Nephron (organoid): Measurements from ENCODE around the gene TIMM13.
A peak's percentile ranks its signal among the peaks of the same experiment; 100 is the strongest.
"Not testable (repeated sequence)": the region's sequence is repeated elsewhere in the genome, so short reads cannot be mapped to it uniquely, and the experiment has no call there.

Experiments used
- H3K27ac Mint-ChIP-seq, 3 experiments: 2 replicates each; pipeline ENCODE4 v1.8.0; 2020; ENCODE audit warnings: mixed read lengths in 3 of 3, mild to moderate bottlenecking in 2 of 3, moderate library complexity in 1 of 3
- H3K27me3 Mint-ChIP-seq: 2 replicates; pipeline ENCODE4 v1.8.0; 2021; ENCODE audit warnings: low read depth, mild to moderate bottlenecking, moderate library complexity, mixed read lengths
- H3K36me3 Mint-ChIP-seq: 2 replicates; pipeline ENCODE4 v1.8.0; 2020; ENCODE audit warnings: low read depth, mixed read lengths
- H3K4me1 Mint-ChIP-seq: 2 replicates; pipeline ENCODE4 v1.8.0; 2020; ENCODE audit warnings: mixed read lengths
- H3K4me3 Mint-ChIP-seq, 3 experiments: 2 replicates each; pipeline ENCODE4 v1.8.0; 2020; ENCODE audit warnings: mild to moderate bottlenecking in 3 of 3, mixed read lengths in 3 of 3, moderate library complexity in 2 of 3
- H3K9me3 Mint-ChIP-seq: 2 replicates; pipeline ENCODE4 v1.8.0; 2020; ENCODE audit warnings: mixed read lengths
- CTCF ChIP-seq, 3 experiments: fragments of 200-600 bp; sonication (generic); IDR thresholded peaks; one replicate each; pipeline ENCODE4 v1.5.0; 2021; ENCODE audit warnings: antibody characterized with exemption in 3 of 3; ENCODE audit not compliant: unreplicated experiment in 3 of 3

The TIMM13 gene

DNA sequence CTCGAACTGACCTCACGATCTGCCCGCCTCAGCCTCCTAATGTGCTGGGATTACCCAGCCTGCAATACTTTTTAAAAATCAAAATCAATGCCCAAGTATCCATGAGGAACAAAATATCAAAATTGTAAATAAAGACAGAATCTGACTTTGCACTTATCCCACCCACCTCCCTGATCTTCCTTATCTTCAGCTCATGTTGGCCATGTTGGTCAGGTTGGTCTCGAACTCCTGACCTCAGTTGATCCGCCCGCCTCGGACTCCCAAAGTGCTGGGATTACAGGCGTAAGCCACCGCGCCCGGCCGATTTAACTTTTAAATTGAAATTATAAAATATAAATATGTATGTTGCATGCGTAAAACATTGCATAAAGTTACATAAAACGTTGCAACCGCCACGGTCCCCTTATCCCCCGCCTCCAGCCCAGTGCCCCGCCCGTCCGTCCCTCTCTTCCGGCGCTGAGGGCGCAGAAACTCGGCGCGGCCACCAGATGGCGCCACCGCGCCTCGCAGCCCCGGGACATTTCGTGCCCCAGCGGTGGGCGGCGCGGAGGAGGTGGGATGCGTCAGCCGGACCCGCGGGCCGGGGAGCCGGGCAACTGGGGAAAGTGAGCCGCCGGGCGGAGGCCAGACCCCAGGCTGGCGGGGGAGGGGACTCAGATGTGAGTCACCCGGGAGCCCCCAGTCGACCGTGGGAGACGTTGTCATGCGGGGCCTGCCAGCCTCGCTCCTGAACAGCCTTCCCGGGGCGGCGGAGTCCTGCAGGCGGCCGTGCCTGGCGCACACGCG lies 47.0 kb upstream of the TIMM13 start:
- H3K36me3 Mint-ChIP-seq = no peaks in the 10 kb centered on the region
- H3K9me3 Mint-ChIP-seq = no peaks in the 10 kb centered on the region
- peaks cover 22% of the 10 kb centered on the region for H3K4me1 Mint-ChIP-seq
- H3K4me3 Mint-ChIP-seq = peak overlapping the region; percentile 68 to 75 (median 70)
- TF ChIP-seq CTCF (IDR thresholded peaks at IDR 0.05; ENCODE audit: unreplicated experiment in 3 of 3) = peak; percentile 98 to 99 (median 99)
- H3K27ac Mint-ChIP-seq = no peak overlapping the region
- H3K27me3 Mint-ChIP-seq = peaks cover 28% of the 10 kb centered on the region

DNA sequence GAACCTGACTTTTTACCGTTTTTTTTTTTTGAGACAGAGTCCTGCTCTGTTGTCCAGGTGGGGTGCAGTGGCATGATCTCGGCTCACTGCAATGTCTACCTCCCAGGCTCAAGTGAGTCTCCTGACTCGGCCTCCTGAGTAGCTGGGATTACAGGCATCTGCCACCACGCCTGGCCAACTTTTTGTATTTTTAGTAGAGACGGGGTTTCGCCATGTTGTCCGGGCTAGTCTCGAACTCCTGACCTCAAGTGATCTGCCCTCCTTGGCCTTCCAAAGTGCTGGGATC lies 42.5 kb upstream of the TIMM13 start:
- H3K9me3 Mint-ChIP-seq, H3K27ac Mint-ChIP-seq, H3K36me3 Mint-ChIP-seq, H3K4me1 Mint-ChIP-seq, H3K27me3 Mint-ChIP-seq, H3K4me3 Mint-ChIP-seq: not testable (repeated sequence)

DNA sequence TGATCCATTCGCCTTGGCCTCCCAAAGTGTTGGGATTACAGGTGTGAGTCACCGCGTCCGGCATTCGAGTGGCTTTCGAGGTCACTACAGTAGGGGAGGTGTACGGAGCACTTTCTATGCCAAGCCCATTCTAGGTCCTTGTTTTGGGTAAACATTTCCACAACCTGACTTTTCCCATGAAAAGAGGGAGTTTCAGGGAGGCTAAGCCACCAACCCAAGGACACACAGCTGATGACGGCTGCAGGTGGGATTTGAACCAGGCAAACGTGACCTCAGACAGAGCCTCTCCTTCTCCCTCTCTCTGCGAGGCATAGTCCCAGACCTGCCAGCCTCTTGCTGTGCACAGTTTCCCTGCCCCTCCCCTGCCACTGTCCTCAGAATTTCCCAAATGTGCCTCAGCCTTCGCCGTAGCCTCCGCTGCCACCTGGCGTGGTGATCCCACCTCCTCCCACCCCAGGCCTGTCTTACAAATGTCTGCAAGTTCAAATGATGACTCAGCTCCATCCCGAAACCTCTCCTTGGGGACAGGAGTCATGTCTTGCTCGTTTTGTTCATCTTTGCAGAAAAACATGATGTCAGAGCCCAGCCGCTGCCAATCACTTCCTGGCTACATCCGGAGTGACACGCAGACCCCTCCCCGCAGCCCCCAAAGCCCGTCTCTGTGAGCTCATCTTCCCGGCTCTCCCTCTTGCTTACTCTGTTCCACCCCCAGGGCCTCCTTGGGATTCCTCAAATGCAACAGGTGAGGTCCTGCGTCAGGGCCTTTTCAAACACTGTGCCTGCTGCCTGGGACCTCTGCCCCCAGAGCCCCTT lies 41.9 kb upstream of the TIMM13 start:
- no peak for TF ChIP-seq CTCF (IDR thresholded peaks at IDR 0.05; ENCODE audit: unreplicated experiment in 3 of 3)
- H3K4me1 Mint-ChIP-seq = peaks cover 4% of the 10 kb centered on the region
- H3K9me3 Mint-ChIP-seq = no peaks in the 10 kb centered on the region
- peaks cover 6% of the 10 kb centered on the region for H3K27me3 Mint-ChIP-seq
- peak overlapping the region in 1 of 3 experiments; percentile 34 for H3K27ac Mint-ChIP-seq
- H3K36me3 Mint-ChIP-seq = no peaks in the 10 kb centered on the region
- H3K4me3 Mint-ChIP-seq = no peak overlapping the region

DNA sequence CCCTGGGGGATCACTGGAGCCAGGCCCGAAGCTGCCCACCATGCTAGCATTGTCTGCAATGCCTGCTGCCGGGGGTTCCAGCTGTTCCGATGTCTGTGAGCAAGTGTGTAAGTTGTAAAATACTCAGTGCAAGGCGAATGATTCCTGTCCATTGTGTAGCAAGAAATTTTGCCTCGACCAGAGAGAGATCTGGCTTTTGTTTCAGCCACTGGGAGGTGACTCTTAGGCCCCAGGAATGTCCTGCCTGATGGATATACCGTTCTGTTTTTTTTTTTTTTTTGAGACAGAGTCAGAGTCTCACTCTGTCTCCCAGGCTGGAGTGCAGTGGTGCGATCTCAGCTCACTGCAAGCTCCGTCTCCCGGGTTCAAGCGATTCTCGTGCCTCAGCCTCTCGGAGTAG lies 41.2 kb upstream of the TIMM13 start:
- TF ChIP-seq CTCF (IDR thresholded peaks at IDR 0.05; ENCODE audit: unreplicated experiment in 3 of 3) = no peak
- Mint-ChIP-seq H3K27me3 (peaks cover 6% of the 10 kb centered on the region), H3K27ac (no peak overlapping the region), H3K4me1 (peaks cover 4% of the 10 kb centered on the region), H3K36me3 (no peaks in the 10 kb centered on the region), H3K4me3 (no peak overlapping the region), H3K9me3 (no peaks in the 10 kb centered on the region)

DNA sequence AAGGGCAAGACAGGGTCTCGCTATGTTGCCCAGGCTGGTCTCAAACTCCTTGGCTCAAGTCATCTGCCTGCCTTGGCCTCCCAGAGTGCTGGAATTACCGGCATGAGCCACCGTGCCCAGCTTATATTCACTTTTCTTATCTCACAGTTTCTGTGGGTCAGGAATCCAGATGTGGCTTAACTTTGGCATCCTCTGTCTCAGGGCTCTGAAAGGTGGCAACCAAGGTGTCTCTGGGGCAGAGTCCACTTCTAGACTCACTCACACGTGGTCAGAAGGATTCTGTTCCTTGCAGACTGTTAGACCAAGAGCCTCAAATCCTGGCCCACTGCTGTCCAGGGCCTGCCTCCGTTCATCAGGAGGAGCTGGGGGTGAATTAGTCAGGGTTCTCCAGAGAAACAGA lies 37.0 kb upstream of the TIMM13 start:
- H3K27ac Mint-ChIP-seq = peak overlapping the region in 1 of 3 experiments; percentile 63
- no peaks in the 10 kb centered on the region for H3K36me3 Mint-ChIP-seq
- peak overlapping the region in 2 of 3 experiments; percentile 9 to 47 for H3K4me3 Mint-ChIP-seq
- H3K27me3 Mint-ChIP-seq = peaks cover 2% of the 10 kb centered on the region
- no peaks in the 10 kb centered on the region for H3K9me3 Mint-ChIP-seq
- no peak for TF ChIP-seq CTCF (IDR thresholded peaks at IDR 0.05; ENCODE audit: unreplicated experiment in 3 of 3)
- peaks cover 7% of the 10 kb centered on the region for H3K4me1 Mint-ChIP-seq

GRCh38 chr19:2463694-2464093 lies 36.3 kb upstream of the TIMM13 start:
- not testable (repeated sequence) for H3K36me3 Mint-ChIP-seq, H3K9me3 Mint-ChIP-seq, H3K4me1 Mint-ChIP-seq, H3K27me3 Mint-ChIP-seq
- Mint-ChIP-seq H3K27ac (peak overlapping the region in 1 of 3 experiments; percentile 18), H3K4me3 (peak overlapping the region in 2 of 3 experiments; percentile 13 to 48)
